Superior temporal gyrus (tissue), 1 donor: ENCODE data around the gene PCNX2.
"Not testable (repeated sequence)": the region's sequence is repeated elsewhere in the genome, so short reads cannot be mapped to it uniquely, and the experiment has no call there.

Experiments
- DNase-seq: peaks from one replicate; pipeline ENCODE4 v3.0.0-alpha.2; 2016; ENCODE audit errors: extremely low spot score

Gene PCNX2

GRCh38 chr1:233107716-233108130 lies 187.8 kb downstream of the PCNX2 start:
- not testable (repeated sequence) for DNase-seq

GRCh38 chr1:233107130-233107660 lies 188.3 kb downstream of the PCNX2 start:
- DNase-seq, result no peak

GRCh38 chr1:233105225-233105624 lies 190.3 kb downstream of the PCNX2 start:
- no peak for DNase-seq

GRCh38 chr1:233102341-233102740 lies 193.2 kb downstream of the PCNX2 start:
- no peak for DNase-seq

- no peak for DNase-seq
Observed at GRCh38 chr1:233097959-233098580, 197.5 kb downstream of the PCNX2 start.

- DNase-seq, result no peak
Observed at GRCh38 chr1:233097546-233097945, 198.0 kb downstream of the PCNX2 start.

- DNase-seq, result peak; percentile 28
Observed at GRCh38 chr1:233094691-233095090, 200.8 kb downstream of the PCNX2 start.

GRCh38 chr1:233094269-233094668 lies 201.3 kb downstream of the PCNX2 start:
- no peak for DNase-seq

GRCh38 chr1:233090746-233091494 lies 204.6 kb downstream of the PCNX2 start:
- no peak for DNase-seq

- no peak for DNase-seq
Observed at GRCh38 chr1:233089251-233089650, 206.3 kb downstream of the PCNX2 start.

GRCh38 chr1:233088613-233089012 lies 206.9 kb downstream of the PCNX2 start:
- DNase-seq, result no peak

GRCh38 chr1:233086961-233087881 lies 208.3 kb downstream of the PCNX2 start:
- DNase-seq, result no peak

- no peak for DNase-seq
Observed at GRCh38 chr1:233085566-233085965, 210.0 kb downstream of the PCNX2 start.

GRCh38 chr1:233082778-233083550 lies 212.6 kb downstream of the PCNX2 start:
- DNase-seq, result no peak

- no peak for DNase-seq
Observed at GRCh38 chr1:233081735-233082134, 213.8 kb downstream of the PCNX2 start.

- not testable (repeated sequence) for DNase-seq
Observed at GRCh38 chr1:233080827-233081226, 214.7 kb downstream of the PCNX2 start.

- no peak for DNase-seq
Observed at GRCh38 chr1:233080286-233080685, 215.2 kb downstream of the PCNX2 start.

GRCh38 chr1:233079574-233079973 lies 216.0 kb downstream of the PCNX2 start:
- DNase-seq, result no peak

- DNase-seq, result no peak
Observed at GRCh38 chr1:233078396-233078795, 217.1 kb downstream of the PCNX2 start.

GRCh38 chr1:233075915-233076295 lies 219.6 kb downstream of the PCNX2 start:
- DNase-seq, result no peak

GRCh38 chr1:233066087-233066486 lies 229.4 kb downstream of the PCNX2 start:
- DNase-seq, result no peak
